GM19025 (cell line): ENCODE data around the gene TSC22D4.
"Not testable (repeated sequence)": the region's sequence is repeated elsewhere in the genome, so short reads cannot be mapped to it uniquely, and the experiment has no call there.

Experiments used
- ATAC-seq: cut with Tn5 transposase; IDR thresholded peaks from one replicate; pipeline ENCODE4 v1.9.1; 2021; ENCODE audit warnings: mild to moderate bottlenecking, low read depth, moderate library complexity; ENCODE audit not compliant: unreplicated experiment

The TSC22D4 gene

DNA sequence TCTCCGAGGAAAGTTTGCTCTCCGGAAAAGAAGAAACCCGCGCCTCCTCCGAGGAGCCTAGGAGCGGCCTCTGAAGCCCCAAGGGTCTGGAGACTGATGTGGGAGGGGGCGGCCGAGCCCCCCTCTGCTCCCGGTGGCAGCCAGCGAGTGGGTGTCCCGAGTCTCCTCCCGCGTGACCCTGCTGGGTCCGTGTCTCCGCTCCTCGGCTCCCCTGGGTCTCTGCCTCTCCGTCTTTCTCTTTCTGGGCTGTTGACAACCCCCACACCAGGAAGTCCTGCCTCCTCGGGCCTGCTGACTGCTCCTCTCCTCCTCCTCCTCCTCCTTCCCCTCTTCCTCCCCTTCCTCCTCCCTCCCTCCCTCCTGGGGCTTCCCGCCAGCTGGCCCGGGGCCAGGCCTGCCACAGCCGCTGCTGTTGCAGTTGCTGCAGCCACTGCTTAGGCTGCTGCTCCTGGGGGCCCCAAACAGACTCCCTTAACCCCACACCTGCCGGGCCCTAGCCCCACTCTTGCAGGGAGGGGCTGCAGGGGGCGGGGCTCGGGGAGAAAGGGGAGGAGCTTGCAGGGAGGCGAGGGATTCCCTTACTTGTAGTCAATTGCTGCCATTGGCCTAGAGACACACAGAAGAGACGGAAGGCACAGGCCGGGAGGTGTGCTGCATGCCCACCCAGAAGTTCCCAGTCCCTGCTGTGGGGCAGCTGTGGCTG, at the start of gene TSC22D4:
TSS of gene TSC22D4 (minus strand) at position 257 of the 703 bp plus-strand sequence. CDS start 1,176 bp downstream, outside the sequence.
- peak; percentile 51 for ATAC-seq

- ATAC-seq: not testable (repeated sequence)
These were observed 49.3 kb upstream of the TSC22D4 start for GRCh38 chr7:100528108-100528866.

DNA sequence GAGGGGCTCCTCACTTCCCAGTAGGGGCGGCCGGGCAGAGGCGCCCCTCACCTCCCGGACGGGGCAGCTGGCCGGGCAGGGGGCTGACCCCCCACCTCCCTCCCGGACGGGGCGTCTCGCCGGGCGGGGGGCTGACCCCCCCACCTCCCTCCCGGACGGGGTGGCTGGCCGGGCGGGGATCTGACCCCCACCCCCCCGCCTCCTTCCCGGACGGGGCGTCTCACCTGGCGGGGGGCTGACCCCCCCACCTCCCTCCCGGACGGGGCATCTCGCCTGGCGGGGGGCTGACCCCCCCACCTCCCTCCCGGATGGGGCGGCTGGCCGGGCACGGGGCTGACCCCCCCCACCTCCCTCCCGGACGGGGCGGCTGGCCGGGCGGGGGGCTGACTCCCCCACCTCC, 44.2 kb upstream of the TSC22D4 start:
- ATAC-seq: not testable (repeated sequence)

- not testable (repeated sequence) for ATAC-seq
These were observed 43.0 kb upstream of the TSC22D4 start for GRCh38 chr7:100521909-100522593.

DNA sequence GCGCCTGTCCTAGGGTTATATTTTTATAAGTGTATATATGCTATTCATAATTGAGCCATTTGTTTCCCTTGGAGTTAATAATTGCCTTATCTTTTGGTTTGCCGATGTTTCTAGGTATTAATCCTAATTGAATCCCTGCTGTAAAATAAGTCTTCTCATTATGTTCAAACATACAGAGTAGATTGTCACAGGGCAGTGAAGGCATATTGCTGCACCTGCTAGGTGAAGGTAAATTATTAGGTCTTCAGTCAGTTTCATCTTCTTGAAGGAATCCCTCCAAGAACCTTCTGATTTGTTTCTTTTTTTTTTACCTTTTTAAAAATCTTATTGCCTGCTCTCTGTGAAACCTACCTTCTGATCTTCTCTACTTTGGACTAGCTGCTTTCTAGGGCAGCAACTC, 42.1 kb upstream of the TSC22D4 start:
- no peak for ATAC-seq

- ATAC-seq: no peak
These were observed 41.1 kb upstream of the TSC22D4 start for GRCh38 chr7:100520138-100520537.

- ATAC-seq: no peak
These were observed 40.6 kb upstream of the TSC22D4 start for GRCh38 chr7:100519580-100519979.

- no peak for ATAC-seq
These were observed 38.3 kb upstream of the TSC22D4 start for GRCh38 chr7:100517305-100517704.

DNA sequence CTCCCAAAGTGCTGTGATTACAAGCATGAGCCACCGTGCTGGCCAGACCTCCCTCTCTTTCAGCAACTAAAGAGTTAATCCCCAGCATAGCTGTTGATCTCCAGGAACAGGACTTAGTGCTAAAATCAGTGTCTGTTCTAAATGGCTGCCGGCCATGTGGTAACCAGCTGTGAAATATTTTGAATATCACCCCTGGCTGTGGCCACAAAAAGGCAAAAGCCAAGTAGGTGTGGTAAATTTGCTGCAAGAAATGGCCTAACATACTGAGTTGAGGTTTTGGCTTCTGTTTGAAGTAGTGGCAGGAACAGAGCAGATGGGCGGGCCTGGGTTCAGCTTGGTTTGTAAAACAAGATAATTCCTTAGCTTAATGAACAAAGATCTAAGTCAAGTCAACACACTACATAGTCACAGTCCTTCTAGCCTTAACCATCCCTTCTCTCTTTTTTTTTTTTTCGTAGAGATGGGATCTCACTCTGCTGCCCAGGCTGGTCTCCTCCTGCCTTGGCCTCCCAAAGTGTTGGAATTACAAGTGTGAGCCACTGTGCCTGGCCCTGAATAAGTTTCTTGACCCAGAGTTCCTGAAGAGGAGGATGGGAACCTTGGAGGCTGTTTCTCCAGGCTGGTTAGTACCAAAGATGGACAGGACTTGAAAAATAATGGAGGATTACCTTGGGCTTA, 37.3 kb upstream of the TSC22D4 start:
- no peak for ATAC-seq

DNA sequence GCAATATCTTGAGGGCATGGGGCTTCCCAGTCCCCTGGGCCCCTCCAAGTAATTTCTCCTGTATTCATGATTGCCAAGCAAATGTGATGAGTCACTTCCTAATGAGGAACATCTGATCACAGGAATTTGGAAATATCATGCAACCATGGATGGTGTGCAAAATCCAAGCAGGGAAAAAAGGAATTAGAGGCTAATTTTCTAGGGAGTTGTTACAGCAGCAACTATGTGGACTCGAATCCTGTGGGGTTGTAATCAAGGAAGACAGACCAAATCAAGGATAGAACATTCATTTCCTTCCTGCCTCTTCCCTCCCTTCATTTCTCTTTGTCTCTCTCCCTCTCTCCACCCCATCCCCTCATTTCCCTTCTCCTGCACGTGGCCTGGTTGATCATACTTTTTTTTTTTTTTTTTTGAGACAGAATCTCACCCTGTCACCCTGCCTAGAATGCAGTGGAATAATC, 36.1 kb upstream of the TSC22D4 start:
- no peak for ATAC-seq

DNA sequence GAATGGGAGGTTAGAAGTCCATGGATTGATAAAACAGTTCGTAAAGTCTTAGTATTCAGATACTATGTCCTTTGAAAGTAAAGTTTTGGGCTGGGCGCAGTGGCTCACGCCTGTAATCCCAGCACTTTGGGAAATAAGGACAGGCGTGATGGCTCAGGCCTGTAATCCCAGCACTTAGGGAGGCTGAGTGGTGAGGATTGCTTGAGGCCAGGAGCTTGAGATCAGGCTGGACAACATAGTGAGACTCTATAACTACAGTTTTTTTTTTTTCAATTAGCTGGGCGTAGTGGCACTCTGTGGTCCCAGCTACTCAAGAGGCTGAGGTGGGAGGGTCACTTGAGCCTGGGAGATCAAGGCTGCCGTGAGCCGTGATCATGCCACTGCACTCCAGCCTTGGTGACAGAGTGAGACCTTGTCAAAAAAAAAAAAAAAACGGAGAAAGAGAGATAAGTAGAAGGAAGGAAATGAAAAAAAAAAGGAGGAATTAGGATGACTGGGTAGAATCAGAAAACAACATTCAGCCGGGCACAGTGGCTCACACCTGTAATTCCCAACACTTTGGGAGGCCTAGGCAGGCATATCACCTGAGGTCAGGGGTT, 34.3 kb upstream of the TSC22D4 start:
- ATAC-seq: no peak

GRCh38 chr7:100510437-100511239, 31.6 kb upstream of the TSC22D4 start:
- no peak for ATAC-seq

DNA sequence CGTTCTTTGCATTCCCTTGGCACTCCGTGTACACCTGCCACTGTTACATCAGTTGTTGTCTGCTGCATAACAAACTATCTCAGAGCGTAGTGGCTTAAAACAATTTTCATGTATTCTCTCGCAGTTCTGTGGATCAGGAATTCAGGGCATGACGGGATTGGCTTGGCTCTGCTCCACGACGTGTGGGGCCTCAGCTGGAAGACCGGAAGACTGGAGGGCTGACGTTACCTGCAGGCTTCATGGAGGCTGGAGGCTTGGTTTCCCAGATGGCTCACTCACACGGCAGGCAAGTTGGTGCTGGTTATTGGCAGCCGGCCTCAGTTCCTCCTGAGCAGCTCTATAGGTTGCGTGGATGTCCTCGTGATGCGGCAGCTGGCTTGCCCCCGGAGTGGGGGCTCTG, 30.2 kb upstream of the TSC22D4 start:
- no peak for ATAC-seq

- ATAC-seq: no peak
These were observed 27.4 kb upstream of the TSC22D4 start for GRCh38 chr7:100506356-100506923.

- no peak for ATAC-seq
These were observed 26.0 kb upstream of the TSC22D4 start for GRCh38 chr7:100504887-100505611.

- not testable (repeated sequence) for ATAC-seq
These were observed 25.0 kb upstream of the TSC22D4 start for GRCh38 chr7:100504031-100504430.

DNA sequence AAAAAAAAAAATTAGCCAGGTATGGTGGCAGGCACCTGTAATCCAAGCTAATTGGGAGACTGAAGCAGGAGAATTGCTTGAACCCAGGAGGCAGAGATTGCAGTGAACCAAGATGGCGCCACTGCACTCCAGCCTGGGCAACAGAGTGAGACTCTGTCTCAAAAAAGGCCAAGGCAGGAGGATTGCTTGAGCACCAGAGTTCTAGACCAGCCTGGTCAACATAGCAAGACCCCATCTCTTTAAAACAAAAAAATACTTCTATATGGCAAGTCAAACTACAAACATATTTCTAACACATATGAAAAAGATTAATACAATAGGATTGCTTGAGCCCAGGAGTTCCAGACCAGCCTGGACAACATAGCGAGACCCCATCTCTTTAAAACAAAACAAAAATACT, 21.7 kb upstream of the TSC22D4 start:
- ATAC-seq: not testable (repeated sequence)

- ATAC-seq: no peak
These were observed 17.5 kb upstream of the TSC22D4 start for GRCh38 chr7:100496509-100496908.
